HCT116 (cell line): ENCODE measurements around the gene MAP3K20. TPM values are rescaled to one million over a fixed set of nuclear protein-coding genes. Genes with fewer than 3 reads are reported as not detected.

Experiments used
- ATAC-seq: fragments of 200-7000 bp; cut with Tn5 transposase; 2 replicates; pipeline ENCODE4 v1.9.1; 2020; ENCODE audit warnings: mild to moderate bottlenecking, moderate library complexity
- BruUV-seq: library from RNA; stranded (reverse); fragments of 400-500 nt; replicated peaks from 2 replicates; lab custom pipeline; 2021; lab: Mats Ljungman, UMichigan
- CTCF ChIA-PET: fragments of 300-600 bp; sonication (Branson Sonifier 250); formaldehyde crosslinking; loops from one replicate; lab custom pipeline; 2021; ENCODE audit warnings: antibody characterized with exemption; lab: Charles Lee
- POLR2A ChIA-PET: fragments of 300-600, 350-600 bp; sonication (Branson Sonifier 250); formaldehyde crosslinking; loops from one replicate; lab custom pipeline; 2021; ENCODE audit warnings: antibody characterized with exemption; lab: Charles Lee
- RAD21 ChIA-PET, 2 experiments: fragments of 300-600 bp; sonication (Branson Sonifier 250); formaldehyde crosslinking; loops; one replicate each; lab custom pipeline; 2023; ENCODE audit warnings: low total read pairs in 2 of 2; ENCODE audit not compliant: uncharacterized antibody in 2 of 2, unreplicated experiment in 2 of 2, low non-redundant PET in 1 of 2; lab: Charles Lee
- DNase-seq: peaks from one replicate; pipeline ENCODE4 v3.0.0-alpha.2; 2010; ENCODE audit warnings: low read depth, low spot score
- H2AFZ ChIP-seq: fragments of 200-600 bp; shearing (Covaris generic), sonication (generic); 2 replicates; pipeline ENCODE4 v1.6.1; 2017; ENCODE audit warnings: low read depth, mixed run types, mixed read lengths, antibody characterized with exemption, low read length; ENCODE audit not compliant: poor library complexity, severe bottlenecking
- H3K27ac ChIP-seq: 2 replicates; pipeline ENCODE4 v1.5.1; 2012; ENCODE audit warnings: low read depth, low read length
- H3K27me3 ChIP-seq: fragments of 200-600 bp; sonication (generic); 2 replicates; pipeline ENCODE4 v1.6.1; 2016; ENCODE audit warnings: mixed run types, low read length, mixed read lengths; ENCODE audit not compliant: insufficient read depth
- H3K36me3 ChIP-seq, 2 experiments: fragments of 200-500 bp in 1 of 2; fragments of 200-600 bp in 1 of 2; sonication (Bioruptor generic) in 1 of 2; sonication (generic) in 1 of 2; 2 replicates each; pipeline versions ENCODE4 v1.5.1 to v1.6.1; 2014 to 2016; ENCODE audit warnings: low read length in 2 of 2, inconsistent platforms in 1 of 2, mixed read lengths in 1 of 2, mixed run types in 1 of 2; ENCODE audit not compliant: insufficient read depth in 2 of 2, control insufficient read depth in 1 of 2
- H3K4me1 ChIP-seq, 2 experiments: fragments of 200-600 bp in 1 of 2; sonication (generic) in 1 of 2; 2 replicates each; pipeline versions ENCODE4 v1.5.1 to v1.6.1; 2012 to 2017; ENCODE audit warnings: low read length in 2 of 2, inconsistent platforms in 1 of 2, mild to moderate bottlenecking in 1 of 2, mixed read lengths in 1 of 2, mixed run types in 1 of 2, moderate library complexity in 1 of 2; ENCODE audit not compliant: insufficient read depth in 2 of 2, control insufficient read depth in 1 of 2
- H3K4me2 ChIP-seq: fragments of 200-600 bp; sonication (generic); 2 replicates; pipeline ENCODE4 v1.6.1; 2017; ENCODE audit warnings: mixed run types, low read length, mixed read lengths
- H3K4me3 ChIP-seq, 2 experiments: fragments of 200-600 bp in 1 of 2; sonication (generic) in 1 of 2; replicated peaks in 1 of 2; 2 replicates each; pipeline ENCODE4 v1.5.1; 2011 to 2016; ENCODE audit warnings: low read length in 2 of 2, control low read depth in 1 of 2, low read depth in 1 of 2, mild to moderate bottlenecking in 1 of 2, mixed read lengths in 1 of 2, mixed run types in 1 of 2
- H3K79me2 ChIP-seq: fragments of 200-600 bp; sonication (generic); 2 replicates; pipeline ENCODE4 v1.6.1; 2017; ENCODE audit warnings: mild to moderate bottlenecking, mixed run types, low read length, moderate library complexity, mixed read lengths; ENCODE audit not compliant: insufficient read depth
- H3K9ac ChIP-seq: fragments of 200-600 bp; sonication (generic); 2 replicates; pipeline ENCODE4 v1.6.1; 2016; ENCODE audit warnings: low read length, mixed read lengths
- H3K9me2 ChIP-seq: fragments of 200-600 bp; sonication (generic), shearing (Covaris generic); 2 replicates; pipeline ENCODE4 v1.6.1; 2017; ENCODE audit warnings: mixed run types, mild to moderate bottlenecking, moderate library complexity; ENCODE audit not compliant: insufficient read depth
- H3K9me3 ChIP-seq, 2 experiments: fragments of 200-500 bp in 1 of 2; fragments of 200-600 bp in 1 of 2; sonication (Bioruptor generic) in 1 of 2; sonication (generic) in 1 of 2; 2 replicates each; pipeline ENCODE4 v1.6.1; 2014 to 2017; ENCODE audit warnings: low read length in 2 of 2, mixed read lengths in 2 of 2, inconsistent platforms in 1 of 2, low read depth in 1 of 2, mild to moderate bottlenecking in 1 of 2, mixed run types in 1 of 2, moderate library complexity in 1 of 2; ENCODE audit not compliant: control insufficient read depth in 1 of 2, insufficient read depth in 1 of 2
- H4K20me1 ChIP-seq: fragments of 200-600 bp; sonication (generic), shearing (Covaris generic); 2 replicates; pipeline ENCODE4 v1.6.1; 2017; ENCODE audit warnings: mixed run types, mild to moderate bottlenecking, moderate library complexity; ENCODE audit not compliant: insufficient read depth
- CEBPB ChIP-seq: IDR thresholded peaks from 2 replicates; pipeline ENCODE4 v1.6.1; 2012; ENCODE audit warnings: low read depth
- EZH2phosphoT487 ChIP-seq: fragments of 200-600 bp; IDR thresholded peaks from 2 replicates; pipeline ENCODE4 v1.6.1; 2018; ENCODE audit warnings: antibody characterized with exemption, borderline replicate concordance
- POLR2AphosphoS5 ChIP-seq: IDR thresholded peaks from 2 replicates; pipeline ENCODE4 v1.6.1; 2011; ENCODE audit warnings: mild to moderate bottlenecking, low read depth, low read length, moderate library complexity
- SIN3A ChIP-seq: IDR thresholded peaks from 2 replicates; pipeline ENCODE4 v1.6.1; 2012; ENCODE audit warnings: low read depth
- SP1 ChIP-seq: IDR thresholded peaks from 2 replicates; pipeline ENCODE4 v1.6.1; 2012; ENCODE audit warnings: low read depth
- TCF7L2 ChIP-seq: IDR thresholded peaks from 2 replicates; pipeline ENCODE4 v1.7.0; 2011; ENCODE audit warnings: borderline replicate concordance, inconsistent platforms; ENCODE audit not compliant: insufficient read depth, insufficient read length; ENCODE audit errors: extremely low read depth
- intact Hi-C: fragments of 100-400 bp; cut with micrococcal nuclease; formaldehyde crosslinking; loops from 2 replicates; pipeline ENCODE4 v1.10.0; 2022
- total RNA-seq: library from RNA; stranded (reverse); gene quantifications from one replicate; pipeline ENCODE4 v1.2.1, GENCODE V29; 2021; ENCODE audit not compliant: unreplicated experiment

The MAP3K20 gene
- total RNA-seq, 1 experiment from 2014 or later, result 40.0 TPM

DNA sequence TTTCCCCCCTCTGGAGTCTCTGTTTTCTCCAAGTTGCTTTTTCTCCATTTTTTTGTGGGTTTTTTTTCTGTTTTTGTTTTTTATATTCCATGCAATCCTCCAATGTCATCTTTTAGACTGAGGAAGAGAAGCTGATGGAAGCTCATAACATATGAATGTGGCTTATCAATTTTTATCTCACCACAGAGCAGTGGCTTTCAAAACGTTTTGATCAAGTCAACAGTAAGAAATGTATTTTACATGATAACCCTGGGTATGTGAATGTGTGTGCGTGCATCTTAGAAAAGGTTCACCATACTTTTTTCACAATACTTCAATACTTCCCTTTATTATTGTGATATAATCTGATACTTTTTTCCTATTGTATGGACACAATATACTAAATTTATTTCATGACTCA is 214.4 kb downstream of the MAP3K20 start:
- H3K4me3 ChIP-seq, result no peak overlapping the region
- no peaks in the 10 kb centered on the region for H3K27me3 ChIP-seq
- POLR2A ChIA-PET, result no interaction called here
- H4K20me1 ChIP-seq, result no peaks in the 10 kb centered on the region
- H3K27ac ChIP-seq, result no peak overlapping the region
- DNase-seq, result no peak
- H3K9me2 ChIP-seq, result no peaks in the 10 kb centered on the region
- BruUV-seq, result no TSS peak
- RAD21 ChIA-PET, result no interaction called here
- no peak overlapping the region for H3K4me2 ChIP-seq
- CTCF ChIA-PET, result no interaction called here
- ATAC-seq, result no peak
- no peaks in the 10 kb centered on the region for H3K79me2 ChIP-seq
- no peaks in the 10 kb centered on the region for H3K9me3 ChIP-seq
- no peak for TF ChIP-seq TCF7L2
- no peak for TF ChIP-seq POLR2AphosphoS5
- no peak for TF ChIP-seq SIN3A
- TF ChIP-seq CEBPB, result no peak
- TF ChIP-seq SP1, result no peak
- H3K36me3 ChIP-seq, result no peaks in the 10 kb centered on the region
- H2AFZ ChIP-seq, result no peak overlapping the region
- no peaks in the 10 kb centered on the region for H3K4me1 ChIP-seq
- no peak overlapping the region for H3K9ac ChIP-seq
- intact Hi-C loops, result no loop called here

DNA sequence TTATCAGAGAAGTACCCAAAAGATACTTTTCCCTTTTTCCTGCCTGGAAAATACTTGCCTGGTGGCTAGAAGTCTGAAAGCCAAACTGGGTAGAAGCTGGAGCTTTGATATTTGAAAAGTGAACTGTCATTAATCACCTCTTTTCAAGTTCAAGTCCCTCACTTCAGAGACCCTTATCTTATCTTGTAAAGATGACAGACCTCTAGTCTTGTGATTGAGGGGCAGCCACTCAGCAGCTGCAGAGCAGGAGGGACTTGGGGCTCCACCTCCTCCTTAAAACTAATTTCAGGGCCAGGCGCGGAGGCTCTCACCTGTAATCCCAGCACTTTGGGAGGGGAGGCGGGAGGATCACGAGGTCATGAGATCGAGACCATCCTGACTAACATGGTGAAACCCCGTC is 214.9 kb downstream of the MAP3K20 start:
- Histone ChIP-seq H3K27ac (no peak overlapping the region), H3K4me1 (no peaks in the 10 kb centered on the region), H3K9me3 (no peaks in the 10 kb centered on the region), H3K9ac (no peak overlapping the region), H4K20me1 (no peaks in the 10 kb centered on the region), H3K9me2 (no peaks in the 10 kb centered on the region), H3K27me3 (no peaks in the 10 kb centered on the region), H3K4me3 (no peak overlapping the region), H3K79me2 (no peaks in the 10 kb centered on the region), H2AFZ (no peak overlapping the region), H3K4me2 (no peak overlapping the region), H3K36me3 (no peaks in the 10 kb centered on the region)
- POLR2A ChIA-PET, result no interaction called here
- ATAC-seq, result no peak
- DNase-seq, result no peak
- intact Hi-C loops, result no loop called here
- RAD21 ChIA-PET, result no interaction called here
- CTCF ChIA-PET, result no interaction called here
- no peak for TF ChIP-seq EZH2phosphoT487
- TF ChIP-seq SIN3A, result no peak
- BruUV-seq, result no TSS peak
